Panc1 (cell line): ENCODE results near the gene CDRT4. TPM values are rescaled to one million over a fixed set of nuclear protein-coding genes. Genes with fewer than 3 reads are reported as not detected.

Experiments used
- ATAC-seq: fragments of 200-7000 bp; cut with Tn5 transposase; 2 replicates; pipeline ENCODE4 v1.9.1; 2020; ENCODE audit warnings: mild to moderate bottlenecking, moderate library complexity
- BruUV-seq: library from RNA; stranded (reverse); fragments of 400-500 nt; replicated peaks from 2 replicates; lab custom pipeline; 2021; lab: Mats Ljungman, UMichigan
- CTCF ChIA-PET: fragments of 300-600 bp; sonication (Branson Sonifier 250); formaldehyde crosslinking; loops from one replicate; lab custom pipeline; 2022; ENCODE audit warnings: antibody characterized with exemption; lab: Charles Lee
- POLR2A ChIA-PET: fragments of 300-600 bp; sonication (Branson Sonifier 250); formaldehyde crosslinking; loops from one replicate; lab custom pipeline; 2022; ENCODE audit warnings: antibody characterized with exemption; lab: Charles Lee
- DNase-seq: peaks from one replicate; pipeline ENCODE4 v3.0.0-alpha.2; 2010; ENCODE audit warnings: low read depth, low spot score
- H3K27ac ChIP-seq: 2 replicates; pipeline ENCODE4 v1.5.1; 2011; ENCODE audit warnings: mild to moderate bottlenecking, low read length, inconsistent platforms
- H3K27me3 ChIP-seq: fragments of 200-500 bp; sonication (Bioruptor generic); 2 replicates; pipeline ENCODE4 v1.6.0; 2014; ENCODE audit warnings: low read length, inconsistent platforms; ENCODE audit not compliant: control insufficient read depth, insufficient read depth
- H3K36me3 ChIP-seq: fragments of 200-500 bp; sonication (Bioruptor generic); 2 replicates; pipeline ENCODE4 v1.5.1; 2014; ENCODE audit warnings: inconsistent platforms, mild to moderate bottlenecking, low read length, moderate library complexity; ENCODE audit not compliant: control insufficient read depth, insufficient read depth
- H3K4me1 ChIP-seq: 2 replicates; pipeline ENCODE4 v1.5.1; 2011; ENCODE audit warnings: inconsistent platforms, mild to moderate bottlenecking, low read length, moderate library complexity; ENCODE audit not compliant: control insufficient read depth, insufficient read depth
- H3K4me3 ChIP-seq, 2 experiments: 2 replicates each; pipeline ENCODE4 v1.5.1; 2011 to 2012; ENCODE audit warnings: low read depth in 2 of 2, low read length in 2 of 2, mild to moderate bottlenecking in 2 of 2, inconsistent platforms in 1 of 2, moderate library complexity in 1 of 2
- H3K9me3 ChIP-seq: fragments of 200-500 bp; sonication (Bioruptor generic); 2 replicates; pipeline ENCODE4 v1.5.1; 2014; ENCODE audit warnings: low read depth, mild to moderate bottlenecking, inconsistent platforms, low read length, moderate library complexity; ENCODE audit not compliant: control insufficient read depth, insufficient read depth
- POLR2AphosphoS5 ChIP-seq: IDR thresholded peaks from 2 replicates; pipeline ENCODE4 v1.6.1; 2012; ENCODE audit warnings: mild to moderate bottlenecking, low read depth, low read length, moderate library complexity
- SIN3A ChIP-seq: IDR thresholded peaks from 2 replicates; pipeline ENCODE4 v1.6.1; 2012; ENCODE audit warnings: low read depth, mild to moderate bottlenecking, low read length, moderate library complexity, borderline replicate concordance; ENCODE audit not compliant: insufficient read depth
- TCF7L2 ChIP-seq: IDR thresholded peaks from 2 replicates; pipeline ENCODE4 v1.6.1; 2011; ENCODE audit warnings: mild to moderate bottlenecking, low read depth, low read length, inconsistent platforms
- in situ Hi-C: cut with HindIII; loops from 2 replicates; pipeline ENCODE4 v1.10.0; 2016; ENCODE audit warnings: low sequenced_read_pairs, low pct_unique_long_range_greater_than_20kb
- intact Hi-C: fragments of 100-400 bp; cut with micrococcal nuclease; formaldehyde crosslinking; loops from one replicate; pipeline ENCODE4 v1.10.0; 2022; ENCODE audit not compliant: unreplicated experiment
- total RNA-seq: library from RNA; stranded (reverse); gene quantifications from one replicate; pipeline ENCODE4 v1.2.1, GENCODE V29; 2021; ENCODE audit not compliant: unreplicated experiment
- TF ChIP-seq, protein P1 (sequence below), 2 experiments: IDR thresholded peaks; 2 replicates each; pipeline ENCODE4 v1.6.1; 2011 to 2012; ENCODE audit warnings: low read depth in 2 of 2, control low read depth in 1 of 2, low read length in 1 of 2, mild to moderate bottlenecking in 1 of 2, moderate library complexity in 1 of 2; ENCODE audit not compliant: insufficient read depth in 1 of 2
- TF ChIP-seq, protein P2 (sequence below): fragments of 450-650 bp; IDR thresholded peaks from 2 replicates; pipeline ENCODE4 v1.5.1; 2017; ENCODE audit warnings: mild to moderate bottlenecking

The CDRT4 gene
- total RNA-seq, 1 experiment from 2014 or later, result 2.8 TPM

DNA sequence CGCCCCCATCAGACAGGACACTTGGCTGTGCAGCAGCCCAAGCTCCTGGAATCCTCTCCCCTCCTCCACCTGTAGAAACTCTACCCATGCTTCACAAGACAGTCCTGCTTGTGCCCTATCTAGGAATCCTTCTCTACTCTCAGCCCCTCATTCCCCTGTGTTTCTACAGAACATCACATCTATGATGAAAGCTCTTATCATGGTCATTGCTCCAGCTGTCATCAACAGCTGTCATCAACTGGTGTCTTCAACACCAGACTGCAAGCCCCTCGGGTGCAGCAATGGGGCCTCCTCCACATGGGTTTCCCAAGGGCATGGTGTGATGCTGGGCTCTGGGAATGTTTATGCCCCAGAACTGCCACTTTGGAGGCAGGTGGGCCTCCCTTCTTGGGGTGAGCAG is 21.1 kb upstream of the CDRT4 start:
- in situ Hi-C loops (no loop called here), intact Hi-C loops (no loop called here)
- POLR2A ChIA-PET, result no interaction called here
- BruUV-seq, result no TSS peak
- CTCF ChIA-PET, result interaction anchor here (1.1 kb wide), 1 partner anchor 14 kb away, joined by 9 read pairs; no protein-coding TSS in a partner anchor
- no peaks in the 10 kb centered on the region for H3K27me3 ChIP-seq
- TF ChIP-seq SIN3A (no peak), TCF7L2 (no peak)
- H3K36me3 ChIP-seq, result no peaks in the 10 kb centered on the region
- no peaks in the 10 kb centered on the region for H3K4me1 ChIP-seq
- ATAC-seq, result no peak
- no peak overlapping the region for H3K27ac ChIP-seq
- DNase-seq, result no peak
- no peaks in the 10 kb centered on the region for H3K9me3 ChIP-seq
- no peak overlapping the region for H3K4me3 ChIP-seq

DNA sequence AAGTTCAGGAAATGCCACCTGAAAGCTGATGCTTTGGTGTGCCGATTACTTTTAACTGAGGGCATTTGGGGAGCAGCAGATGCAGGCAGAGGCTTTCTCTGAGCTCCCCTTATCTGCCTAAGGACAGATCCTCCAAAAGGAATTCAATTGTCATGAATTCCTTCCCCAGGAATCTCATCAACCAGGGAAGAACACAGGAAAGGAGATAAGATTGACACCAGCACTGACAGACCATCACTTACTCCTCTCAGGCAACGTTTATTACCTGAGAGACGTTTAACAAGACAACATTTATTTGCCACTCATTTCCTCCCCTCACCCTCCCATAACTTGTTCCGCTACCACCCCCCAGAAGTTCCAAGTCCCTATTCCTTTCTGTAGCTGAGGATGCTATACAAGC is 17.6 kb upstream of the CDRT4 start:
- H3K4me3 ChIP-seq, result no peak overlapping the region
- no peaks in the 10 kb centered on the region for H3K36me3 ChIP-seq
- ATAC-seq (no peak), DNase-seq (no peak)
- CTCF ChIA-PET, result no interaction called here
- TF ChIP-seq TCF7L2 (no peak), POLR2AphosphoS5 (no peak), SIN3A (no peak)
- TF ChIP-seq, protein P1, sequence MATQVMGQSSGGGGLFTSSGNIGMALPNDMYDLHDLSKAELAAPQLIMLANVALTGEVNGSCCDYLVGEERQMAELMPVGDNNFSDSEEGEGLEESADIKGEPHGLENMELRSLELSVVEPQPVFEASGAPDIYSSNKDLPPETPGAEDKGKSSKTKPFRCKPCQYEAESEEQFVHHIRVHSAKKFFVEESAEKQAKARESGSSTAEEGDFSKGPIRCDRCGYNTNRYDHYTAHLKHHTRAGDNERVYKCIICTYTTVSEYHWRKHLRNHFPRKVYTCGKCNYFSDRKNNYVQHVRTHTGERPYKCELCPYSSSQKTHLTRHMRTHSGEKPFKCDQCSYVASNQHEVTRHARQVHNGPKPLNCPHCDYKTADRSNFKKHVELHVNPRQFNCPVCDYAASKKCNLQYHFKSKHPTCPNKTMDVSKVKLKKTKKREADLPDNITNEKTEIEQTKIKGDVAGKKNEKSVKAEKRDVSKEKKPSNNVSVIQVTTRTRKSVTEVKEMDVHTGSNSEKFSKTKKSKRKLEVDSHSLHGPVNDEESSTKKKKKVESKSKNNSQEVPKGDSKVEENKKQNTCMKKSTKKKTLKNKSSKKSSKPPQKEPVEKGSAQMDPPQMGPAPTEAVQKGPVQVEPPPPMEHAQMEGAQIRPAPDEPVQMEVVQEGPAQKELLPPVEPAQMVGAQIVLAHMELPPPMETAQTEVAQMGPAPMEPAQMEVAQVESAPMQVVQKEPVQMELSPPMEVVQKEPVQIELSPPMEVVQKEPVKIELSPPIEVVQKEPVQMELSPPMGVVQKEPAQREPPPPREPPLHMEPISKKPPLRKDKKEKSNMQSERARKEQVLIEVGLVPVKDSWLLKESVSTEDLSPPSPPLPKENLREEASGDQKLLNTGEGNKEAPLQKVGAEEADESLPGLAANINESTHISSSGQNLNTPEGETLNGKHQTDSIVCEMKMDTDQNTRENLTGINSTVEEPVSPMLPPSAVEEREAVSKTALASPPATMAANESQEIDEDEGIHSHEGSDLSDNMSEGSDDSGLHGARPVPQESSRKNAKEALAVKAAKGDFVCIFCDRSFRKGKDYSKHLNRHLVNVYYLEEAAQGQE (IDR thresholded peaks at IDR 0.05; ENCODE audit: insufficient read depth in 1 of 2, low read depth in 2 of 2, low read length in 1 of 2), result no peak
- TF ChIP-seq, protein P2, sequence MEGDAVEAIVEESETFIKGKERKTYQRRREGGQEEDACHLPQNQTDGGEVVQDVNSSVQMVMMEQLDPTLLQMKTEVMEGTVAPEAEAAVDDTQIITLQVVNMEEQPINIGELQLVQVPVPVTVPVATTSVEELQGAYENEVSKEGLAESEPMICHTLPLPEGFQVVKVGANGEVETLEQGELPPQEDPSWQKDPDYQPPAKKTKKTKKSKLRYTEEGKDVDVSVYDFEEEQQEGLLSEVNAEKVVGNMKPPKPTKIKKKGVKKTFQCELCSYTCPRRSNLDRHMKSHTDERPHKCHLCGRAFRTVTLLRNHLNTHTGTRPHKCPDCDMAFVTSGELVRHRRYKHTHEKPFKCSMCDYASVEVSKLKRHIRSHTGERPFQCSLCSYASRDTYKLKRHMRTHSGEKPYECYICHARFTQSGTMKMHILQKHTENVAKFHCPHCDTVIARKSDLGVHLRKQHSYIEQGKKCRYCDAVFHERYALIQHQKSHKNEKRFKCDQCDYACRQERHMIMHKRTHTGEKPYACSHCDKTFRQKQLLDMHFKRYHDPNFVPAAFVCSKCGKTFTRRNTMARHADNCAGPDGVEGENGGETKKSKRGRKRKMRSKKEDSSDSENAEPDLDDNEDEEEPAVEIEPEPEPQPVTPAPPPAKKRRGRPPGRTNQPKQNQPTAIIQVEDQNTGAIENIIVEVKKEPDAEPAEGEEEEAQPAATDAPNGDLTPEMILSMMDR, result no peak
- no peaks in the 10 kb centered on the region for H3K27me3 ChIP-seq
- H3K27ac ChIP-seq, result no peak overlapping the region
- H3K9me3 ChIP-seq, result no peaks in the 10 kb centered on the region
- no TSS peak for BruUV-seq
- intact Hi-C loops, result no loop called here
- in situ Hi-C loops, result no loop called here
- H3K4me1 ChIP-seq, result no peaks in the 10 kb centered on the region
- POLR2A ChIA-PET, result no interaction called here

DNA sequence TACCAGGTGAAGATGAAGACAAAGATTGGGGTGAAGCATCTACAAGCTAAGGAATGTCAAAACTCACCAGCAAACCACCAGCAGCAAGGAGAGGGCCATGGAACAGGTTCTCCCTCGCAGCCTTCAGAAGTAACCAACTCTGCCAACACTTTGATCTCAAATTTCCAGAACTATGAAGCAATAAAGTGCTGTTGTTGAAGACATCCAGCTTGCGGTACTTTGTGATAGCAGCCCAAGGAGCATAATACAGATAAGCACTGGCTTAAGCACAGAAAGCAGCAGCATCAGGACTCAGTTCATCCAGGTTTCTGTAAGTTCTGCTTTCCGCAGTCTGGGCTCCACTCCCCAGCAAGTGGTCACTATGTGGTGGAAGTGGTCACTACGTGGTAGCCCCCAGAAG is 16.0 kb upstream of the CDRT4 start:
- H3K9me3 ChIP-seq, result no peaks in the 10 kb centered on the region
- H3K27ac ChIP-seq, result no peak overlapping the region
- H3K4me1 ChIP-seq, result no peaks in the 10 kb centered on the region
- in situ Hi-C loops, result no loop called here
- no peaks in the 10 kb centered on the region for H3K27me3 ChIP-seq
- no peak overlapping the region for H3K4me3 ChIP-seq
- ChIA-PET POLR2A (no interaction called here), CTCF (no interaction called here)
- no peaks in the 10 kb centered on the region for H3K36me3 ChIP-seq
- no peak for DNase-seq
- no peak for TF ChIP-seq SIN3A
- no peak for TF ChIP-seq POLR2AphosphoS5
- no peak for TF ChIP-seq TCF7L2
- TF ChIP-seq, protein P1 (IDR thresholded peaks at IDR 0.05; ENCODE audit: insufficient read depth in 1 of 2, low read depth in 2 of 2, low read length in 1 of 2), result no peak
- TF ChIP-seq, protein P2, result no peak
- intact Hi-C loops, result no loop called here
- no peak for ATAC-seq
- no TSS peak for BruUV-seq
